GM21528 (cell line): ENCODE measurements around the gene MSL2.
"Not testable (repeated sequence)": the region's sequence is repeated elsewhere in the genome, so short reads cannot be mapped to it uniquely, and the experiment has no call there.

ENCODE experiments used
- ATAC-seq: cut with Tn5 transposase; IDR thresholded peaks from one replicate; pipeline ENCODE4 v1.9.1; 2021; ENCODE audit warnings: mild to moderate bottlenecking, moderate library complexity; ENCODE audit not compliant: unreplicated experiment, low FRiP score

The MSL2 gene

DNA sequence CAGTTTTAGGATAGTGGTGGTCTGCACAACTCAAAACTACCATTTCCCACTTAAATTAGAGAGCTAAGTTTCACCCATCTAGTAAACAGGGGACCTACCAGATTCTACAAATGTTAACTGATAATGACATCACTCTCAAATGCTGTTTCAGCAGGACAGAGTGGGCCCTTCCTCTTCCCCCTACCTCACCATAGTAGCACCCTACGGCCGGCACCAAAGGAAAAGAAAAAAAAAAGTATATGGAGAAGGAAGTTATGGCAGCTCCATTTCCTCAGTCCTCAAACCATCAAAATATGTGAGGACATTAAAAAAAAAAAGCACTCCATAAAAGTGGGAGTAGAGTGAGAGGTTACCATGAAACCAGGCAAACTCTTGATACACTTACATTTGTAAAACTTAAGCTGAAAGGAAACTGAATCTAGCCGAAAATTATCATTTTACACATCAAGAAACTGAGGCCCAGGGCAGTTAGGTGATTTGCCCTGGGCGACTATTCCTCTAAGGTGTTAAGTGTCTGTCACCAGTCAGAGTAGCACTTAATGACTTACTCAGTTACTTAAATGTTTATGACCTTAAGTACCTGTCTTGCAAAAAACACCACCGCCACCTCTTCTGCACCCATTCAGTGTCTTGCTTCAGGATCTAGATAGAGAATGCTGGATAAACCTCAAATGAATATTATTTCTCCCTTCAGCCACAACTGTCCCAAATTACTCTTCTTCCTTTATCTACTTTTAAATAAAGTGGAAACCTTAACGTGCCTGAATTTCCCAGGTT, 2.7 kb downstream of the MSL2 start:
- ATAC-seq: no peak

DNA sequence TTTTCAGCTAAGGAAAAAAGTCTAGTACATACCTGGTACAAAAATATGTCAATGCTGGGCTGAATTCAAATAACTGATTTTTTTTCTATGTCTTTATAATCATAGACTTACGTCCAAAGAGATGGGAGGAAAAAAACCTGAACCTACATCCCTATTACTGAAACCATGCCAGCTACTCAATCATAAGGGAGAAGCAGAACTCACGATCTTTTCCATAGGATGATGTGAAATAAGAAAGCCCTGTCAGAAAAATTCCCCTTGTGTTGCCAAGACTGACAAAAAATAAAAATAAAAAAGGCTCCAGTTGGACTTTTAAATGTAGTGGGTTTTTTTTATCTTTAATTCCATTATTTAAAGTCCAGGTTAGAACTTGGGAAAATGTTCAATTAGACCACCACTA, 3.3 kb downstream of the MSL2 start:
- no peak for ATAC-seq

DNA sequence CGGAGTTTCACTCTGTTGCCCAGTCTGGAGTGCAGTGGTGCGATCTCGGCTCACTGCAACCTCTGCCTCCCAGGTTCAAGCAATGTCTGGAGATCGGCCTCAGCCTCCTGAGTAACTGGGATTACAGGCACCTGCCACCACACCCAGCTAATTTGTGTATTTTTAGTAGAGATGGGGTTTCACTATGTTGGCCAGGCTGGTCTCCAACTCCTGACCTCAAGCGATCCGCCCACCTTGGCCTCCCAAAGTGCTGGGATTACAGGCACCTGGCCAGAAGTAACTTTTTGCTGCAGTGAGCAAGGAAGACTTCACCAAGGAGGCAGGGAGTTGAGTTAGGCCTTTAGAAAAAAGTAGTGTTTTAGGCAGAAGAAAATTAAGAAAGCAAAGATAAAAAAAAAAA, 3.9 kb downstream of the MSL2 start:
- not testable (repeated sequence) for ATAC-seq

DNA sequence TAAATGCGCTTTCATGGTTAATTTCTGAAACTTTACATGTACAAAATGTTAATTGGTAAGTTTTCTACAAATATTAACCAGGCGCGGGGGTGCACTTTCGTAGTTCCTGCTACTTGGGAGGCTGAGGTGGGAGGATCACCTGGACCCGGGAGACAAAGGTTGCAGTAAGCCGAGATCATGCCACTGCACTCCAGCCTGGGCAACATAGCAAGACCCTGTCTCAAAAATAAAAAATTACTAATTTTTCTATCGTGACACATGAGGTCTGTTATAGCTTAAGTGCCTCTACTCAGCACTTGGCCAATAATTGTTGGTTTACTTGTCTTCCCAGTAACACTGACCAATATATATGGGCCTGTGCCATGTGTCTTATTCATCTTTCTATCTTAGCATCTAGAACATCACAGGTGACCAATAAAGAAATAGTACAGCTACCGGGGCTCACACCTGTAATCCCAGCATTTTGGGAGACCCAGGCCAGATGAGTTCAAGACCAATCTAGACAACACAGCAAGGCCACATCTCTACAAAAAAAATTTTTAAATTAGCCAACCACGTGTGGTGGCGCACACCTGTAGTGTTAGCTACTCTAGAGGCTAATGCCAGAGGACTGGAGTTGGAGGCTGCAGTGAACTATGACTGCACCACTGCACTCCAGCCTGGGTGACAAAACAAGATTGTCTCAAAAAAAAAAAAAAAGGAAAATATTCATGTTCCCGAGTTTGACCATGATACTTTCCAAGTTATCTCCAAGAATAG, 6.1 kb downstream of the MSL2 start:
- ATAC-seq: no peak

DNA sequence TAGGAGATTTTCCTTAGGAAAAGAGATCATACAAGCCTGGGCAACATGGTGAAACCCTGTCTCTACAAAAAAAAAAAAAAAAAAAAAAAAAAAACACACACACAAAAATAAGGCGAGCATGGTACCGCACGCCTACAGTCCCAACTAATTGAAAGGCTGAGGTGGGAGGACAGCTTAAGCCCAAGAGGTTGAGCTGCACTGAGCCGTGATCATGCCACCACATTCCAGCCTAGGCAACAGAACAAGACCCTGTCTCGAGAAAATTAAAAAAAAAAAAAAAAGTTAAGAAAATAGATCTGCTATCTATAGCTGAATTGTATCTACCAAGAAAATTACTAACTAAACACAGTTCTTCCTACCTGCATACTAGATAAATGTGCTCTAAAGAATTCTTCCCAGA, 7.1 kb downstream of the MSL2 start:
- ATAC-seq: no peak

DNA sequence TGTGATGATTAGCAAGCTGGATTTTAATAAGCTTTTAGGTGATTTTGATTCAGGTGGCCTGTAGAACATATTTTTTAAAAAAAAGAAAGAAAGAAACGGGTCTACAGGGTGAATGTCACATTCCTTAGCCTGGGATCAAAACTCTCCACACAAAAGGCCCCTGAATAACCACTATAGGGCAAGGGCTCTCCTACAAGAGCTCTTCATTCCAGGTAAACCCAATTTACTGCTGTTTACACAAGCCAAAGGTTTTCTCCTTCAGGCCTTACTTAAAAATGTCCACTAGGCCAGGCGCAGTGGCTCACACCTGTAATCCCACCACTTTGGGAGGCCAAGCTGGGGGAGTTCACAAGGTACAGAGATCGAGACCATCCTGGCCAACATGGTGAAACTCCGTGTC, 8.3 kb downstream of the MSL2 start:
- ATAC-seq: no peak

DNA sequence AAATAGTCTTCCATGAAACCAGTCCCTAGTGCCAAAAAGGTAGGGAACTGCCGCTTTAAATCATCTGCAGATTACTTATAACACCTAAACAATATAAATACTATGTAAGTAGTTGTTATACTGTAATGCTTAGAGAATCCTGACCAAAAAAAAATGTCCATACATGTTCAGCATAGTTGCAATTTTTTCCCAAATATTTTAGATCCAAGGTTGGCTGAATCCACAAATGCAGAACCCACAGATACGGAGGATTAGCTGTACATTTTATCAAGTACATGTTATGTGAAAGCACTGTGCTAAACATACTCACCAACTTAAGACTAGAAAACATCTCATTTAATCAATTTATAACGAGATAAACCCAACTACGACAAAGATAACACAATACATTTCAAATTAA, 9.3 kb downstream of the MSL2 start:
- no peak for ATAC-seq

DNA sequence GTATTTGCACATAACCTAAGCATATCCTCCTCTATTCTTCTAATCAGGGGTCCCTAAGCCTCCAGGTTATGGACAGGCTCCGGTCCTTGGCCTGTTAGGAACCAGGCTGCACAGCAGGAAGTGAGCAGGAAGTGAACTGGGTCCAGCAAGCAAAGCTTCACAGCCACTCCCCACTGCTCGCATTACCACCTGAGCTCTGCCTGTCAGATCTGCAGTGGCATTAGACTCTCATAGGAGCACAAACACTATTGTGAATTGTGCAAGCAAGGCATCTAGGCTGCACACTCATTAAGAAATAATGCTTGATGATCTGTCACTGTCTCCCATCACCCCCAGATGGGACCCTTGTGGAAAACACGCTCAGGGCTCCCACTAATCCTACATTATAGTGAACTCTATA, 9.8 kb downstream of the MSL2 start:
- ATAC-seq: no peak

DNA sequence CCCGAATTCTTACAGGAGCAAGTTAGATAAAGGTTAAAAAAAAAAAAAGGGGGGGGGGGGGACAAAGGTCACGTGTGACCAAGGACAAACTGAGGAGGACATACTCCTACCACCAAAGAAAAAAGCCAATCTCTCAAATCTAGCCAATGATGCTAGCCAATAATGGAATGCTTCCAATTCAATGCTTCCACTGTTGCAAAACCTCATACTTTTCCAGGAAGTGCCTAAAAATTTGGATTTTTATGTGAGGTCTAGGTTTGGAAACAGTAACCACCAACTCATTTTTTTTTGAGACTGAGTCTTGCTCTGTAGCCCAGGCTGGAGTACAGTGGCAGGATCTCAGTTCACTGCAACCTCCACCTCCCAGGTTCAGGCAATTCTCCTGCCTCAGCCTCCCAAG, 11.4 kb downstream of the MSL2 start:
- ATAC-seq: no peak

DNA sequence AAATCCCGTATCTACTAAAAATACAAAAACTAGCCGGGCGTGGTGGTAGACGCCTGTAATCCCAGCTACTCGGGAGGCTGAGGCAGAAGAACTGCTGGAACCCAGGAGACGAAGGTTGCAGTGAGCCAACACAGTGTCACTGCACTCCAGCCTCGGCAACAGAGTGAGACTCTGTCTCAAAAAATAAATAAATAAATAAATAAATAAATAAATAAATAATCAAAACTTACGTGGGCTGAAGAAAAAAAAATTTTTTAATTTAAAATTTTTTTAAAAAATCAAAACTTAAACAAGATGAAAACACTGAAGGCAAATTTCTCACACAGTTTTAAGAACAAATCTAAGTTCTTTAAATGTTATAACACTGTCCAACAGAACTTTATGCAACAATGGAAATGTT, 14.4 kb downstream of the MSL2 start:
- no peak for ATAC-seq

DNA sequence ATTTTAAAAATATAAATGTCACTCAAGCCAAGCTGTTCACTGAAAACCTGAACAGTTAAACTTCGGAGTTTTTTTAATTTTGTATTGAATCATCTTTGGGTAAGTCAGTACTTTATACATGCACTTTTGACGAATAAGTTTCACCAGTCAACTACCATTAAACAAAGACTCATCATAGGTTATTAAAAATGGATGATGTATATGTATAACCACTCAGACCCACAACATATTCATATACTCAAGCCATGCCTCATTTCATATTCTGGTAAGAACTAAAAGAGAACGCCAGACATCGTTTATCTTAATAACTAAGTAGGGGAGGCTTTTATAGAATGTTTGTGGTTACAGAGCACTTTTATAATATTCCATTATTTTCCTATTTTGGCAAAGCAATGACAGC, 18.3 kb downstream of the MSL2 start:
- no peak for ATAC-seq

DNA sequence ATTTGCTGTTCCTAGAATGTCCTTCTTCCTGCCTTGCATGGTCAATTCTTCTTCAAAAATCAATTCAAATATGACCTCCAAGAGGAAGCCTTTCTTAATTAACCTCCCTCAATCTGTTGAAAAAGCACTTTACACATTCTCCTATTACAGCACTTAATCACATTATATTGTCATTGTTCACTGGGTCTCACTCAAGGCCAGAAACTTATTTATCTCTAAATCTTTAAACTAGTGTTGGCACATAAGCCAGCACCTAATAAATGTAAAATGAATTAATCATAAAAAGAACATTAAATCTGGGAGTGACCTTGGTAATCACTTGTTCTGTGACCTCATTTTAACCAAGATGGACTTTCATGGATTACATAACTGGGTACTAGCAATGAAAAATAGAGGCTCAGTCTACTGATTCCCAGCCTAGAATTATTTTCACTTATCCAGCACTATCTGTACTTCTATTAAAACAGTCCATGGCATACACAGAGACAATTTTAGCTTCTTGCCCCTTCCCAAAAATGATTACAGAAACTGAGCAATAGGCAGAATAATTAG, 22.1 kb downstream of the MSL2 start:
- ATAC-seq: no peak

DNA sequence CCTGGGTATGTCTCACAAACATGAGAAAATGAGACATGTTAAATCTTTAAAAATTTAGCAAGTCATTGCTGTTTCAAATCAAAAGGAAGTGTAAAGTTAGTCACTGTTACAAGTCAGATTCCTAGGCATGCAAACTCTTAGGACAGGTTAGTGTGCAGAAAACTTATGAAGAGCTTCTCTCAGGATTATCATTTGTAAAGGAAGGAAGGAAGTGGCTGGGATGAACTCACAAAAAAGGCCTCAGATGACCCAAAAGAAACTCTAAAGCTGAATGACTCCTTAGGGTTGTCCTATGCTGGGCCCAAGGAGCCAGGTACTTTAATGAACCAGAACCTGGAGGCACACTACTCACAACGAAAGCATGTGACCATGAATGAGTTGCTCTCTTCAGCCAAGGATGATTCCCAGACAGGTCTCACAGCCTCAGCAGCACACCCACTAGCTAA, 25.0 kb downstream of the MSL2 start:
- no peak for ATAC-seq

DNA sequence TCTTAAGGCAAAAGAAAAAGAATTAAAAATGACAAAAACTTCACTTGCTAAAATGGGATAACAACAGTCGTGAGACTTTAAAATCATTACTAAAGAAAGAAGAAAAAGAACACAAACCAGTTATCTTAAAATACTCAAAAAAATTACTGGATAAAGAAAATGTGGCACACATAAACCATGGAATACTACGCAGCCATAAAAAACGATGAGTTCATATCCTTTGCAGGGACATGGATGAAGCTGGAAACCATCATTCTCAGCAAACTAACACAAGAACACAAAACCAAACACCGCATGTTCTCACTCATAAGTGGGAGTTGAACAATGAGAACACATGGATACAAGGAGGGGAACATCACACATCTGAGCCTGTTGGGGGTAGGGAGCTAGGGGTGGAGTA, 27.9 kb downstream of the MSL2 start:
- not testable (repeated sequence) for ATAC-seq

DNA sequence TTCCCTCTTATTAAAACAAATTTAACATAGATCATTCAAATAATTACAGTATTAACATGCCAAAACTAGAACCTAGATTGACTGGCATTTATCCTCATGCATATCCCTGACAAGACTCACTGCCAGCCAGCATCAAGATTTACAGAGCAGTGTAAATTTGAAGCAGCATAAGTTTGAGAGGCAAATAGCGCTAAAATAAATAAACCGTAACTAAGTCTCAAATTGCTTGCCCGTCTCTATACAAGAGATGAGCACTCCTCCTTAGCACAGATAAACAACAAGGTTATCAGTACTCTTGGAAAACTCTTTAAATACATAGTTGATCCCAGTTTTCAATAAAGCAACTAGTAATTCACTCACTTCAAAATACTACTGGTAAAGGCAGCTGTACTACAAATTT, 29.6 kb downstream of the MSL2 start:
- ATAC-seq: no peak

DNA sequence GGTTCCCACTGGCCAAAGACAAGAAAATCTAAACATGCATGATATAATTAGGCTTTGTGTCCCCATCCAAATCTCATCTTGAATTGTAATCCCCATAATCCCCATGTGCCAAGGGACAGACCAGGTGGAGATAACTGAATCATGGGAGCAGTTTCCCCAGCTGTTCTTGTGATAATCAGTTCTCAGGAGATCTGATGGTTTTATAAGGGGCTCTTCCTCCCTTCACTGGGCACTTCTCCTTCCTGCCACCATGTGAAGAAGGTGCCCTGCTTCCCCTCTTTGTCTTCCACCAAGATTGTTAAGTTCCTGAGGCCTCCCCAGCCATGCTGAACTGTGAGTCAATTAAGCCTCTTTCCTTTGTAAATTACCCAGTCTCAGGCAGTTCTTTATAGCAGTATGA, 32.5 kb downstream of the MSL2 start:
- not testable (repeated sequence) for ATAC-seq

DNA sequence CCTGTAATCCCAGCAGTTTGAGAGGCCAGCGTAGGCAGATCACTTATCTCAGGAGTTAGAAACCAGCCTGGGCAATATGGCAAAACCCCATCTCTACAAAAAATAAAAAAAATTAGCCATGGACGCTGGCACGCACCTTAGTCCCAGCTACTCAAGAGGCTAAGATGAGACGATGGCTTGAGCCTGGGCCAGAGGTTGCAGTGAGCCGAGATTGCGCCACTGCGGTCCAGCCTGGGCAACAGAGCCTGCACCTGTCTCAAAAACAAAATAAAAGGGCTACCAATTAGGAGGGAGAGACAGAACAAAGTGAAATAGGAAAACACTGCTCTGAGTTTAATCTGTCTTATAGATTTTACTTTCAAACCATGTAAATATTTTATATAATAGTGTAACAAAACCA, 33.8 kb downstream of the MSL2 start:
- ATAC-seq: no peak

DNA sequence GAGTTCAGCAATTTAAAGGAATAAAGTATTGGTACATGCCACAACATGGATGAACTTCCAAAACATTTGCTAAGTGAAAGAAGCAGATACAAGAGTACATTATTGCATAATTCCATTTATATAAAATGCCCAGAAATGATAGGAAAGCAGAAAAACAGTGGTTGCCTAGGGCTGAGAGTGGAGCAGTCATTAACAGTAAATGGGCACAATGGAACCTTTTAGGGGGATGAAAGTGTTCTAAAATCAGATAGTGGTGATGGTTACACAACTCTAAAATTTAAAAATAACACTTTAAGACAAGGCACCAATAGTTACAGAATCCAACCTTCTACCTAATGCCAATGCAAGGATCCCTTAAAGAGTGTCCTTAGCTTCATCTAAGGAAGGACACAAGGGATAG, 34.6 kb downstream of the MSL2 start:
- ATAC-seq: no peak

DNA sequence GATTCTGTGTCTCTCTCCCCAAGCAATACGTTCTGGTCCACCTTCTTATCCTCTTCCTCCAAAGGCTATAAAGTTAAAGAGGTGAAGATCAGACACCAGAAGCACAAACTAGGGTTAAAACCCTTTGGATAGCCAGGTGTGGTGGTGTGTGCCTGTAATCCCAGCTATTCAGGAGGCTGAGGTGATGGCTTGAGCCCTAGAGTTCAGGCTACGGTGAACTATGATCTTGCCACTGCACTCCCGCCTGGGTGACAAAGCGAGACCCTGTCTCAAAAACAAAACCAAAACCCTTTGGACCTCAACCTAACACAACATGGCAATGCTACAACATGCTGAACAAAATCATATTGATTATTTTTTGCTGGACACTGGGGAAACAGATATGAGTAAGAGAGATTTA, 43.2 kb downstream of the MSL2 start:
- ATAC-seq: no peak

DNA sequence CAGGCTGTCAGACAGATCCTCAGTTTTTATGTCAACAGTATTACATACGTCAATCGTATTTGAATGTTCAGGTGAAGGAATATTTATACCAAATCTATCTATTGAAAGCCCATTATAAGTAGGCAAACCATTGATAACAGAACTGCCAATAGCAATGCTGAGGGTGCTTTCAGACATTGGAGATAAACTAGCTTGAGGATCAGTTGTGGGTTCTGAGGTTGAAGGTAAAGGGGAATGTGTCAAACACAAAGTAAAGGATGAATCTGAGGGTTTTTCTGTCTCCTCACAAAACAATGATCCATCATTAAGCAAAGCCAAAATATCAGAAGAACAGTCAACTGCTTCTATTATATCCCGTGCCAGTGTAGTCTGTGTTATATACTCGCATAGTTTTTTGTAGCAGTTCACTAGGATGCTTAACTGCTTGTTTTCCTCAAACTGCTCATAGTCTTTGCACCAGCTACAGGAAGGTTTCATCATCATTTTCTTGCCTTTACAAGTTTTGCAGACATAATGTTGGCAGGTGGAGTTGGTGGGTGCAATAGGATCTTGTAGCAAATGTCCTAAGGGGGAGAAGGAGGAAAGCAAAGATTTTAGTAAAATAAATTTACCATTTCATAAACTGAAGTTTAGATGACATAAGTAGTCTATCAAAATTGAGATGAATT, 43.8 kb downstream of the MSL2 start:
- ATAC-seq: no peak

DNA sequence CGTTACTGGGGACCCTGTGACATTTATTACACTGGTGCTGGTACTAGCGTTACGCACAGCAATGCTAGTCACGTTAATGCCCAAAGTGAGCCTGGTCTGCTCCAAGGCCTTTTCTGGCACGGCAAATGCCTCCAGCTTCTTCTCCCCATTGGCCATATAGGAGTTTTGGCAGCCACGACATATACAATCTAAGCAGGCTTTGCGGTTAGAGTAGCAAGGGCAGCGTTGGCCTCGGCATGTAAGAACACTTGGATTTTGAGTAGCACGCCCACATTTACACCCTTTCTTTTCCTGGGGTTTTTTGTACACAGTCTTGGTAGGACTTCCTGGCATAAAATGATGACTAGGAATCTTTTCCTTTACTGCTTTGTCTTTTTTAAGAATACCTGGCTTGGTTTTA, 44.9 kb downstream of the MSL2 start:
- no peak for ATAC-seq
